Panc1 (cell line): ENCODE measurements around the gene TCEA3.

Source experiments
- CTCF ChIP-seq: fragments of 450-650 bp; IDR thresholded peaks from 2 replicates; pipeline ENCODE4 v1.5.1; 2017; ENCODE audit warnings: mild to moderate bottlenecking
- REST ChIP-seq, 2 experiments: IDR thresholded peaks; 2 replicates each; pipeline ENCODE4 v1.6.1; 2011 to 2012; ENCODE audit warnings: low read depth in 2 of 2, control low read depth in 1 of 2, low read length in 1 of 2, mild to moderate bottlenecking in 1 of 2, moderate library complexity in 1 of 2; ENCODE audit not compliant: insufficient read depth in 1 of 2

GRCh38 chr1:23344111-23344986 lies 80.2 kb downstream of the TCEA3 start, which contains the start of gene HNRNPR:
- TF ChIP-seq CTCF (no peak), REST (IDR thresholded peaks at IDR 0.05; ENCODE audit: insufficient read depth in 1 of 2, low read depth in 2 of 2, low read length in 1 of 2) (0 out of 4 replicates have a peak, but pooled peaks of 1 of the 2 experiments have one; percentile 40)
